GM19193 (cell line): ENCODE data around the gene FAM227B.

Experiments
- POLR2A ChIP-seq: IDR thresholded peaks from 4 replicates; pipeline ENCODE4 v1.6.1; 2011; ENCODE audit not compliant: insufficient read depth, insufficient read length; ENCODE audit errors: extremely low read depth

FAM227B gene

DNA sequence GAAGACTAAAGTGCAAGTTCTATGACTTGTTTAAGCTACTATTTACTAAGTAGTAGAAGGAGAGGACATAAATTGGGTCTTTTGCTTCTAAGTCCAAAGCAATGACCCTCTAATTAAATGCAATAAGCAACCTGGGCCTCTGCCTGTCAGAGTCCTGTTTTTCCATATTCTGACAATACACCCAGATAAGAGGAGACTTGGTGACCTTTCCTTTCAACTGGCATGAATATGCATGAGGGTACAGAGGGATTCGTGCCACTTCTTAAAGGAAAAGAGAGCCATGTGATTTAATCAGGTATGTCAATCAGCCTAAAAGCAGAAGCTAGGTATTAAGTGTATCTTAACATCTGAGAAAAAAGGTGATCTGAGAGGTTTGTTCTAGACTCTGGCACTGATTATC lies 248.3 kb downstream of the FAM227B start:
- no peak for TF ChIP-seq POLR2A

DNA sequence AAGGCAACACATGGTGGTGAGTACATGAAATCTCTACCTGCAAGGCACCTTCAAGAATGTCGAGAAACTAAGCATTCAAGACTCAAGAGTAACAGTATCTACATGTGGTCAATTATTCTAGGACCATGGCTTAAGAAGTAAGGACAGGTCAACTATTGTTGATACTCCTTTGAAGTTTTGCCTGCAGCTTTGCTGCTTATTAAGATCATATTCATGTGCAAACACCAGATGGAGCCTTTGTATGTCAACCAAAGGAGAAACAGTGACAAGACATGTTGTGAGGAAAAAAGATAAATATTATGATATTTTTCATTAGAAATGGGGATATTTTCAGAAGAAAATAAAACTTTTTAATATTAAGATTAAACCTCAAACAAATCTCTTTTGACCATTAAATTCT lies 249.8 kb downstream of the FAM227B start:
- no peak for TF ChIP-seq POLR2A

DNA sequence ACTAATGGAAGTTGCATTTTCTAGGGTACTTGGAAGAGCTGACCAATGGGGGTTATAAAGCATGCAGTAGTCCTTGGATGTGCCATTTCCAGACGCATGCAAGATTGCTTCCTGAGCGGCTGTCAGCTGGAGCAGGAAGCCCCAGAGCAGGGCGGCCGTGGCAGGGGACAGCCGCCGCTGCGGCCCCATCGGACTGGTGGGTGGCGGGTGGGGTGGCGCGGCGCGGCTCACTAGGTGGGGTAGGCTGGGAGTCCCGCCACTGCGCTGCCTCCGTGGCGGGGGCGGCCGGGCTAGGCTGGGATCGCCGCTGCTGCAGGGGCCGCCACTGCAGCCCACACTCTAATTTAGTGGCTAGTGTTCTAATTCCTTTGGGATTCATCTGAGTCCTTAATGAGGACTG lies 254.1 kb downstream of the FAM227B start:
- no peak for TF ChIP-seq POLR2A

DNA sequence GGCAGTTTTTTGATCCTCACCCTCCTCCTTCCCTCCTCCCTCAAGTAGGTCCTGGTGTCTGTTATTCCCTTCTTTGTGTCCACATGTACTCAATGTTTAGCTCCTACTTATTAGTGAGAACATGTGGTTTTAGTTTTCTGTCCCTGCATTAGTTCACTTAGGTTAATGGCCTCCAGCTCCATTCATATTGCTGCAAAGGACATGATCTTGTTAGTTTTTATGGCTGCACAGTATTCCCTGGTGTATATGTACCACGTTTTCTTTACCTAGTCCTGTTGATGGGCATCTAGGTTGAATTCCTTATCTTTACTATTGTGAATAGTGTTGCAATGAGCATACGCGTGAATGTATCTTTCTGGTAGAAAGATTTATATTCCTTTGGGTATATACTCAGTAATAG lies 259.2 kb downstream of the FAM227B start:
- TF ChIP-seq POLR2A: no peak

DNA sequence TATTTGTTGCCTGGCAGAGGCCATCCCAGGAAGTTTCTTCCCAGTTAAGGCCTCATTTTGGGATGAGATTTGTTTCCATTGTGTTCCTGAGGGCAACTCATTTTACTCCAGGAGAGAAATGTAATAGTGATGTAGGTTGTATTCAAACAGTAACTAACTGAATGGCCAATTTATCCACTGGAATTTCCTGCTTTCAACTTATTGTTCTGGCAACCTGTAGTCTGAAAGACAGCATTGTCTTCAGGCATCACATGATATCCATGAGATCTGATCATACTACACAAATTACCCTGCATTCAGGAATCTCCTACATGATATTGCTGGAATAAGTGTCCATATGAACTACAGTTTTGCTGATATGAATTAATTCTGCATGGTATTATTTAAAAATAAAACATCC lies 277.1 kb downstream of the FAM227B start:
- no peak for TF ChIP-seq POLR2A

DNA sequence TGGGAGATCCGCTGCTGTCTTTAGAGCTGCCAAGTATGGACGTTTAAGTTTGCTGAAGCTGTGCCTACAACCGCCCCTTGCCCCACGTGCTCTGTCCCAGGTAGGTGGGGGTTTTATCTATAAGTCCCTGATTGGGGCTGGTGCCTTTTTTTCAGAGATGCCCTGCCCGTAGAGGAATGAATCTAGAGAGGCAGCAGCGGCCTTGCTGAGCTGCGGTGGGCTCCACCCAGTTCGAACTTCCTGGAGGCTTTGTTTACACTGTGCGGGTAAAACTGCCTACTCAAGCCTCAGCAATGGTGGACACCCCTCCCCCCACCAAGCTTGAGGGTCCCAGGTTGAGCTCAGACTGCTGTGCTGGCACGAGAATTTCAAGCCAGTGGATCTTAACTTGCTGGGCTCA lies 281.0 kb downstream of the FAM227B start:
- TF ChIP-seq POLR2A: no peak

DNA sequence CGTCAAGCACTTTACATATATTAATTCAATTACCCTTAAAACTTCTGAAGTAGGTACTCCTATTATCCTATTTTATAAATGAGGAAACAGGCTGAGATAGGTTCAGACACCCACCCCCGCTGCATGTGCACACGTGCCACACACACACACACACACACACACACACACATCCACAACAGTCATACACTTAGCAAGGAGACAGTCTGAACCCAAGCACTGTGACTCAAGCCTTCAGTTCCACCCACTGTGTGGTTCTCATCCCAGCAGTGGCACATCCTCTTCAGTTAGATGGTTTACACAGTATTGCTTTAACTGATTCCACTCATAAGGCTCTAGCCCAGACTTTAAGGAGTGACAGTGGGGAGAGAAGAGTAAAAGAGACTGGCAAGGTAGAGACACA lies 288.7 kb downstream of the FAM227B start:
- TF ChIP-seq POLR2A: no peak

DNA sequence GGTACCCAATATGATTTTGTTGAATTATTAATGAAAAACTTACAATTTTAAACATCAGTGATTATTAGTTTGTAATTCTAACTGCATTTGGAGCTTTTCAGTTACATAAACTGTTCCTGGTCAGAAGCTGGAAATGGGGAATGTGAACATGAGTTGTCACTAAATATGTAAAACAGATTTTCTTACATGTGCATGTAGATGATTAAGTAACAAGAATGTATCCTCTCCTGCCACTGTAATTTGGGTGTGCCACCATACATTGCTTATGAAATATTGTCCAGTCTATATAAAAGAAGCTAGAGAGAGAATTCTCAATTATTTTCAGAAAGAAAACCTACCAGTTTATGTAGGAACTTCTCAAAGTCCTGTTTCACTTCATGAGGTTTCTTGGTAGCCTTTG lies 289.2 kb downstream of the FAM227B start:
- no peak for TF ChIP-seq POLR2A

DNA sequence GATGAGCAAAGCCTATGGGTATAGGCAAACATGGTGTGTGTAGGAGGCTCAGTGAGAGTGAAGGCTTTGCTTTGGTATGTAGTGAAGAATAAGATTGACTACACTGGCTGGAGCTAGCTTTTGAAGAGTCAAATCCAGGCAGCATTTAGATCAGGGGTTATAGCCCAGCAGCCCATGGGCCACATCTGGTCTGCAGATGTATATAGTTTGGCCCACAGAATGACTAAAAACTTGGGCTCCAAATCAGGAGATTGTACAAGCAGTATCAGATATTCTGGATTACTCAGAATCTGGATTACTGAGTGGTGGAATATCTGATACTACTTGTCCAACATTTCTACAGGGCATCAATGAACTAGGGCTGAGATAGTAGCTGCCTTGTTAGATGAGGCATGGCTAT lies 290.5 kb downstream of the FAM227B start:
- no peak for TF ChIP-seq POLR2A

DNA sequence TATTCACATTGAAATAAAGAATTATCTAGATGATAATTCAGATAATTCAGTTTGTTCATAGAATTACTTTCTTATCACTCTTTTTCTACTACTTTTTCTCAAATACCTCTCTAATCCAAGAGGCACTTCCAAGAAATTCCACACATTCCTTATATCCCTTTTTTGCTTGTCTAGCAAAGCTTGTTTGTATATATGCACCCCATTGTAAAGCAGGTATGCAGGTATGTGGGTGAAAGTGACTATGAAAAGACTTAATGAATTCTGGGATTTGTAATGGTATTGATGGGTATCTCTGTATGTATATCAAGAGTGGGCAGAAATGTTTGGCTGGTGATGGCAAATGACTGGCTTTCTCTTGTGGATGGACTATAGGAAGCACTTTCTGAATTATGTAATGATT lies 291.7 kb downstream of the FAM227B start:
- no peak for TF ChIP-seq POLR2A

DNA sequence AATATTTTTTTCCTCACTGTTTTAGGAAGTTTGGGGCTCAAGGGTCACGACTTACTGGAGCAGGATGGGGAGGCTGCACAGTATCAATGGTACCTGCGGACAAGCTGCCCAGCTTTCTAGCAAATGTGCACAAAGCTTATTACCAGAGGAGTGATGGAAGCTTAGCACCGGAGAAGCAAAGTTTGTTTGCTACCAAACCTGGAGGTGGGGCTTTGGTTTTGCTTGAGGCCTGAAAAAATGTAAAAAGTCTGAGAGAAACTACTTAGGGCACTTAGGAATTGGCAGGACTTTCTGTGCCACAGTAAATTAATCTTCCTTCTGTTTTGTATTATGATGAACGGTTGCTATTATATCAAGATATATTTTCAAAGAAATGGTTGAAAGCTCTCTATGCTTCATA lies 292.7 kb downstream of the FAM227B start:
- no peak for TF ChIP-seq POLR2A

DNA sequence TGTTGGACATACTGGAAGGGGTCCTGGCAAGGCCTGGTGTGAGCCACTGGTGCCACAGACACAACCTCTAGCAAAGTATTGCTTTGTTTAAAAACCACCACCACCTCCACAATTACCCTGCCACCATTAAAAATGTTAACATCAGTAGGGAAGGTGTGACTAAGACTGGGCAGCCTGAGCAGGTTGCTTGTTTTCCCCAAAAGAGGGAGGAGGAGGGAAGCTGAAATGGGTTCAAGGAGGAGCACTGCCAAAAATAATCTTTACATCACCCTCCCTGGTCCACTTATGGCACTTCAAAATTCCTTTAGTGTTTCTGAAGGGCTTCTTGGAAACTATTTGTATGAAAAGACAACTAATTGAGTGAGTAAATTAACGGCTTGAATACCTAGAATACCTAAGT lies 297.4 kb downstream of the FAM227B start:
- no peak for TF ChIP-seq POLR2A

DNA sequence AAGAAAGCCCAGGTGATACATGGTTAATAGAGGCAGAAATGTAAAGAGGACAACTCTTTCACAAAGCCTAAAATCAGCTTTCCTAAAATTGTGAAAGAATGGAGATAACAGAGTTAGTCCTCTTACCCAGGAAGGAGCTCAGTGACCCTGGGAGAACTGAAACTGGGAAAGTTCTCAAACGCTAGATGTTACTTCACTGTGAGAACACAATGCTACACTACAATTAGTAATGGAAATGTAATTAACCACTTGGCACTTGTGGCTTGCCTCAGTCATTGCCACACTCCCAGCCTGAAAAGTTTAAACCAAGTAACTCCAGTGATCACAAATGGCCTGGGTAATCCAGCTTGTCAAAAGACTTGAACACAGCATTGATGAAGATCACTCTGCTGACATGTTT lies 300.3 kb downstream of the FAM227B start:
- no peak for TF ChIP-seq POLR2A

DNA sequence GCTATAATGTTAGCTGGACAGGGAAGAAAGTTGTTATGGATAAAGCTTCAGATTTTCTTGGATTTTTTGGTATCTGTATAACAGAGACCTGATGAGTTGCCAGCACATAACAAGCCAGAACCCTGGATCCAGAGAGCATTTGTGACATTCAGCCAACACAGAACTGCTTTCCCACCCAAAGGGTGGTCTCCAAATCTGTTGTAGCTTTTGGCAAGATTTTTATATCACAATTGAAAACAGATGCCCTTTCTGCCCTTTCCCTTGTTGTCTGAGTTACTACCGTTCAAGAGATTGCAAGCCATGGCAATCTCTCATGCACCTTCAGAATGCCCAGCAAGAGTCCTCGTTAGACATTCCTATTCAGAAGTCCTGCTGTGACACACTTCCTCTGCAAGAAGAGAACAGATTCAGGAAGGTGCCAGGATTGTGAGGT lies 305.2 kb downstream of the FAM227B start:
- TF ChIP-seq POLR2A: no peak

DNA sequence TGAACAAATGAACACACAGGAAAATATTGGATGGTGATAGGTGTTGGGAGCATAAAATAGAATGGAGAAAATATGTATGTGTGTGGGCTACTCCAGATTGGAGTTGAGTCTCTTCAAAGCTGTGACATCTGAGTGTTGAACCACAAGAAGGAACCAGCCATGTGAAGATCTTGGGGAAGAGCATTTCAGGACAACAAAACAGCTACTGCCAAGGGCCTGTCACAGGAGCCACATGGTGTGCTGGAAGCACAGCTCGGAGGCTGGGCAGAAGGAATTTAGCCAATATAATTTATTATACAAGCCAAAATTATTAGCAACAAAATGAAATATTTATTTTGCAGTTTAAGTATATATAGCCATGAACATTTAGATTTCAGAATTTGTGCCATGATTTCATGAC lies 305.9 kb downstream of the FAM227B start:
- no peak for TF ChIP-seq POLR2A

DNA sequence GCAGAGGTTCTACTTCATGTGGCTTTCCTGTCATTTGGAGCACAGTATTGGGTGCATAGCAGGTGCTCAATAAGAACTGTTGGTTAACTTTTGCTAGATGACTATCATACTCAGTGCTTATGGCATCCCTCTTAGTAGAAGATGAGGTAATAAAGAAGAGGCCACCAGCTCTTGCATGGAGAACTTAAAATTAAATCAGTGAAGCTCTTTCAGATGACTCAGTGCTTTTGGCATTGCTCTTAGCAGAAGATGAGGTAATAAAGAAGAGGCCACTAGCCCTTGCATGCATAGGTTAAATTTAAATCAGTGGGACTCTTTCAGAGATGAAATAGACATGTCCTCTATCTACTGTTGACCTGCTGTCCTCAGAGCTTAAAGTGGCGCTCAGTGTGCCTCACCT lies 307.0 kb downstream of the FAM227B start:
- TF ChIP-seq POLR2A: no peak

DNA sequence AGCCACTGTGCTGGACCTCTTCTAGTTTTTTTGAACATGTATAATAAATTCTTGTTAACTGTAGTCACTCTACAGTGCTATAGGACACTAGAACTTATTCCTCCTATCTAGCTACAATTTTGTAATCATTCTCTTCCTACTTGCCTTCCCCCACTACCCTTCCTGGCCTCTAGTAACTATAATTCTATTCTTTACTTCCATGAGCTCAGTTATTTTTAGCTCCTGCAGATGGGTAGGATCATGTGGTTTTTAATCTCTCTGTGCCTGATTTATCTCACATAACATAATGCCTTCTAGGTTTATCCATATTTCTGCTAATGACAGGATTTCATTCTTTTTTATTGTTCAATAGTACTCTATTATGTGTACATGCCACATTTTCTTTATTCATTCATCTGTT lies 310.7 kb downstream of the FAM227B start:
- TF ChIP-seq POLR2A: no peak

DNA sequence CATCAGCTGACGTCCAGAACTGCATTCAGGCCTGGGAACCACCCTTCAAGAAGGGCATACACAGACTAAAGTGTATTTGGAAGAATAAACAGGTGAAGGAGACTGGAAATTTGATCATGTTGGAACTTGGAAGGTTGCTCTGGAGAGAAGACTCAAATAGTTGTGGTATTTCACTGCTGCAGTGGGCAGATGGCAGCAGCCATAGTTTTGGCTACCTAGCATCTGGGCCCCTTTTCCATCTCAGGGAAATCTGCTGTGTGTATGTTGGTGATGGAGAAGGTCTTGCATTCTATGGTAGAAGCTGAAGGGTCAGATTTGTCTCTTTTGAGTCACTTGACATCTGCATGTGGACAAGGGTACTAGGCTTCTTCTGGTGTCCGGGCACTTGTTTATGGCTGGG lies 311.9 kb downstream of the FAM227B start:
- no peak for TF ChIP-seq POLR2A

DNA sequence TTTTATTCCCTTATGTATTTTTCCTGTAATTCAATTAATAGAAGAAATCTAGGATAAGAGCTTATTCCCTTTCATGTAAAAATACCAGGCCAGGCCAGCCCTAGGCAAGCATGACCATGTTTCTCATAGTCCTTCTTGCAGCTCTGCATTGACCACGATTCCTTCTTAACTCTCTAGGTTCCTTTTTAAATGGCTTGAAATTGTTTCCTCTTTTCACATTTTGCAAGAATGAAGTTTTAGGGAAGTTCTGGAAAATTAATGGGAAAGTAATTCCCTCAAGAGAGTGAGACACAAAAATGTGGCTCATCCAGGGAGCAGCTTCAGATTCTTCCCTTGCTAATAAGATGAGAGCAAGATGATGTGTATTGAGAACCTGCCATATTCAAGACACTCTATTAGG lies 314.1 kb downstream of the FAM227B start:
- no peak for TF ChIP-seq POLR2A

DNA sequence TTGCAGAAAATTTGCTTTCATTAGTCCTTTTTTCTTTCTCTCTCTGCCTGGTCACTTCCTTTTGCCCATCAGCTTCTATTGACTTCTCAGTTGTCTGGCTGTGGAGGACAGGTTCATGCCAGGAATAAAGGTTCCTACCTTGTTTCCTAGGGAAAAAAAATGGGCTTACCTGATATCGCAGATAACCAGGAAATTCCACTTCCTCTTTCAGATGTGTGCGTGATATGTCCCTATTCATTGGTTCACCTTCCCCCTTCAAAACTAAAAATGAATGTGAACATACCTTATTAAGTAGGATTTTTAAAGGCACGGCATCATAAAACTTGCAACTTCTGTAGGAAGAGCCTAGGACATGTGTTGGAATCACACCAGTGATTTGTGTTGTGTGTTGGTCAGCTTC lies 317.6 kb downstream of the FAM227B start:
- TF ChIP-seq POLR2A: no peak
